ENCODE measurements around the gene KIDINS220.

Gene KIDINS220

DNA sequence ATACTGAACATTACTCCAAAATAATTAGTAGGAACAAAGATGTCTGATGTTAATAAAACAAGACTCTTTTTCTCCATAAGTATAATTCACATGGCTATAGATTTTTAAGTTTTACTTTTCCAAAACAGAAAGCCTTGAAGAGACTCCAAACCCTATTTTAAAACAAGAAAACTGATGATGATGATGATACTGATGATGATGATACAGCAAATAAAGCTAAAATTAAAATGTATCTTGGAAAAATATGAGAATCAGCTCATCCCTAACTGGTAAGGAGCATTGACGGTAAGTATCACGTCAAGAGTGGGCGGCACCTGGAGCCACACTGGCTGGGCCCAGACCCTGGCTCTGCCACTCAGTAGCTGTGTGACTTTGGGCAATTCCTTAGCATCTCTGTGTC, 116.0 kb downstream of the KIDINS220 start:
- Histone ChIP-seq H3K4me1 (ENCODE audit: low read depth, poor library complexity, severe bottlenecking) (no peaks in the 10 kb centered on the region), H3K27me3 (ENCODE audit: insufficient read depth, low read depth) (no peaks in the 10 kb centered on the region), H3K9ac (no peak overlapping the region), H3K4me3 (IDR thresholded peaks at IDR 0.05; ENCODE audit: insufficient read depth, low read depth, low read length) (no peak overlapping the region), H3K27ac (no peak overlapping the region), H4K20me1 (ENCODE audit: insufficient read depth) (no peaks in the 10 kb centered on the region), H3K79me2 (ENCODE audit: insufficient read depth, low read depth) (no peaks in the 10 kb centered on the region), H3K4me2 (no peak overlapping the region), H2AFZ (ENCODE audit: low read depth) (no peak overlapping the region), H3K36me3 (ENCODE audit: insufficient read depth) (no peaks in the 10 kb centered on the region)
- TF ChIP-seq, protein P1, sequence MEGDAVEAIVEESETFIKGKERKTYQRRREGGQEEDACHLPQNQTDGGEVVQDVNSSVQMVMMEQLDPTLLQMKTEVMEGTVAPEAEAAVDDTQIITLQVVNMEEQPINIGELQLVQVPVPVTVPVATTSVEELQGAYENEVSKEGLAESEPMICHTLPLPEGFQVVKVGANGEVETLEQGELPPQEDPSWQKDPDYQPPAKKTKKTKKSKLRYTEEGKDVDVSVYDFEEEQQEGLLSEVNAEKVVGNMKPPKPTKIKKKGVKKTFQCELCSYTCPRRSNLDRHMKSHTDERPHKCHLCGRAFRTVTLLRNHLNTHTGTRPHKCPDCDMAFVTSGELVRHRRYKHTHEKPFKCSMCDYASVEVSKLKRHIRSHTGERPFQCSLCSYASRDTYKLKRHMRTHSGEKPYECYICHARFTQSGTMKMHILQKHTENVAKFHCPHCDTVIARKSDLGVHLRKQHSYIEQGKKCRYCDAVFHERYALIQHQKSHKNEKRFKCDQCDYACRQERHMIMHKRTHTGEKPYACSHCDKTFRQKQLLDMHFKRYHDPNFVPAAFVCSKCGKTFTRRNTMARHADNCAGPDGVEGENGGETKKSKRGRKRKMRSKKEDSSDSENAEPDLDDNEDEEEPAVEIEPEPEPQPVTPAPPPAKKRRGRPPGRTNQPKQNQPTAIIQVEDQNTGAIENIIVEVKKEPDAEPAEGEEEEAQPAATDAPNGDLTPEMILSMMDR (conservative IDR thresholded peaks at IDR 0.05; ENCODE audit: low read depth, low read length), result no peak

- Histone ChIP-seq H3K4me3 (IDR thresholded peaks at IDR 0.05; ENCODE audit: insufficient read depth, low read depth, low read length) (no peak overlapping the region), H2AFZ (ENCODE audit: low read depth) (no peak overlapping the region), H3K27me3 (ENCODE audit: insufficient read depth, low read depth) (no peaks in the 10 kb centered on the region), H3K79me2 (ENCODE audit: insufficient read depth, low read depth) (no peaks in the 10 kb centered on the region), H3K36me3 (ENCODE audit: insufficient read depth) (no peaks in the 10 kb centered on the region), H3K9ac (no peak overlapping the region), H4K20me1 (ENCODE audit: insufficient read depth) (no peaks in the 10 kb centered on the region), H3K4me2 (no peak overlapping the region), H3K27ac (no peak overlapping the region), H3K4me1 (ENCODE audit: low read depth, poor library complexity, severe bottlenecking) (no peaks in the 10 kb centered on the region)
- TF ChIP-seq, protein P1 (conservative IDR thresholded peaks at IDR 0.05; ENCODE audit: low read depth, low read length), result no peak
These were observed 116.7 kb downstream of the KIDINS220 start for GRCh38 chr2:8720741-8721140.

DNA sequence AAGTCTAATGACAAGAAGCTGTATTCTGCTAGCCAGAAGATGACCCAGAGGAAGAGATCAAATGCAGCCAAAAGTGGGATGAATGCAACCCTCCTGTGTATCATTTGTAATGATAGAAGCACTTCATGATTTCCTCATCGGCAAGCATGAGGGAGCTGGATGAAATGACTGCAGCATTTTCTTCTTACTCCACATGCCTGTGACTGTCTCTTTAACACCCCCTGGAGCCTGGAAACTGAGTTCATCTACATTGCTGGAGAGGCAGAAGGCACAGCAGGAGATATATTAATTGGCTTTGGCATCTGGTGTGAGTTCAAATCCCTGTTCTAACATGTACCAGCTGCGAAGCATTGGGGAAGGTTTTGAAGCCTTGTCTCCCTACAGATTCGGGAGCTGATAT, 117.9 kb downstream of the KIDINS220 start:
- no peak overlapping the region for H3K4me2 ChIP-seq
- H4K20me1 ChIP-seq (ENCODE audit: insufficient read depth), result no peaks in the 10 kb centered on the region
- no peak overlapping the region for H3K9ac ChIP-seq
- H3K4me3 ChIP-seq (IDR thresholded peaks at IDR 0.05; ENCODE audit: insufficient read depth, low read depth, low read length), result no peak overlapping the region
- H3K27me3 ChIP-seq (ENCODE audit: insufficient read depth, low read depth), result no peaks in the 10 kb centered on the region
- no peaks in the 10 kb centered on the region for H3K36me3 ChIP-seq (ENCODE audit: insufficient read depth)
- H2AFZ ChIP-seq (ENCODE audit: low read depth), result no peak overlapping the region
- H3K4me1 ChIP-seq (ENCODE audit: low read depth, poor library complexity, severe bottlenecking), result no peaks in the 10 kb centered on the region
- TF ChIP-seq, protein P1 (conservative IDR thresholded peaks at IDR 0.05; ENCODE audit: low read depth, low read length), result no peak
- H3K27ac ChIP-seq, result no peak overlapping the region
- no peaks in the 10 kb centered on the region for H3K79me2 ChIP-seq (ENCODE audit: insufficient read depth, low read depth)

GRCh38 chr2:8714971-8715370, 122.4 kb downstream of the KIDINS220 start:
- no peaks in the 10 kb centered on the region for H3K4me1 ChIP-seq (ENCODE audit: low read depth, poor library complexity, severe bottlenecking)
- no peak overlapping the region for H3K4me3 ChIP-seq (IDR thresholded peaks at IDR 0.05; ENCODE audit: insufficient read depth, low read depth, low read length)
- H4K20me1 ChIP-seq (ENCODE audit: insufficient read depth), result no peaks in the 10 kb centered on the region

More at GRCh38 chr2:8714971-8715370, 122.4 kb downstream of the KIDINS220 start:
- no peaks in the 10 kb centered on the region for H3K27me3 ChIP-seq (ENCODE audit: insufficient read depth, low read depth)
- no peak overlapping the region for H2AFZ ChIP-seq (ENCODE audit: low read depth)
- no peaks in the 10 kb centered on the region for H3K36me3 ChIP-seq (ENCODE audit: insufficient read depth)
- H3K27ac ChIP-seq, result no peak overlapping the region
- no peaks in the 10 kb centered on the region for H3K79me2 ChIP-seq (ENCODE audit: insufficient read depth, low read depth)
- no peak overlapping the region for H3K9ac ChIP-seq
- TF ChIP-seq, protein P1 (conservative IDR thresholded peaks at IDR 0.05; ENCODE audit: low read depth, low read length), result no peak
- no peak overlapping the region for H3K4me2 ChIP-seq
